ENCODE data around the gene ARID1B. TPM values are rescaled to one million over a fixed set of nuclear protein-coding genes. Genes with fewer than 3 reads are reported as not detected.

ARID1B gene
- total and polyA plus RNA-seq, 12 donors = 11.2 to 63.2 (median 52.2) TPM

DNA sequence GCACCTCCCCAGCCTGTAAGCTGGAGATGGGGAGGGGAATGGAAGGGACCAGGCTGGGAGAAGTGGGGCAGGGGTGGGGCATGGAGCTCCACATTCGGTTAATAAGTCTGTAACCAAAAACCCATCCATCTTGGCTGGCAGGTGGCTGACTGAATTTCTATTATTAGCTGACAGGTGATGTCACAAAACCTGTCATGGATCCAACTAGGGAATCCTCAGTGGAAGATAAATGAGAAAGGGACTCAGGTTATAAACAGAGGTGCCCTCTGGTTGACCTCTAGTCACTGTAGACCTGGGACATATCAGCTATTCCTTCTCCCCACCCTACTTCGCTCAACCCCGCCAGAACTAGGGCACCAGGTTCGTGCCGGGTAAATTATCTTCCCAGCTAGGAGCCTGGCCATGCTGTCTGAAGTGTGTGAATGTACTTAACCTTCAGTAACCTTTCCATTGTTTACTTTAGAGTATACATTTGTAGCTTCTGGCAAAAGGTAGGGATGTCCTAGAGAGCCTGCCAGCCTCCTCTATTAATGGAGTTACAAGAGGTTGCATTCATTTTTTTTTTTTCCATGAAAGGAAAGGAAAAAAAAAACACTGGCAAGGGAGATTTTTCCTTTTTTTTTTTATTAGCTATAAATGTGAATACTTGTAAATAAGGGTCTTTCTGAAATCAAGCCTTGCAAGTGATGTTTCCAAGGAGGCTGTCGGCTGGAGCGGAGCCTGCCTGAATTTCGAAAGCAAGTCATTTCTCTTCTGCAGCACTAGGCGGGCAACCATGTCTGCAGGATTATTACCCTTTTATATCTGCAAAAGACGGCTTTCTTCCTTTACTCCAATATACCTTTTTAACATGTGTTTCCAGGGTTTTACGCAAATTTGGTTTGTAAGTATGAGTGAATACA lies 410.3 kb downstream of the ARID1B start:
- 43 to 52% methylated on average over 11 of the region's 11 CpGs for WGBS, 2 donors
- intact Hi-C loops (cut with DNase I) = loop anchor here in 7 of 10 donors (5.0 to 10.0 kb wide), 7 partner anchors 53 to 623 kb away; partner anchors contain the start of gene ARID1B (in 1 of the 7)
- TF ChIP-seq, protein P1, sequence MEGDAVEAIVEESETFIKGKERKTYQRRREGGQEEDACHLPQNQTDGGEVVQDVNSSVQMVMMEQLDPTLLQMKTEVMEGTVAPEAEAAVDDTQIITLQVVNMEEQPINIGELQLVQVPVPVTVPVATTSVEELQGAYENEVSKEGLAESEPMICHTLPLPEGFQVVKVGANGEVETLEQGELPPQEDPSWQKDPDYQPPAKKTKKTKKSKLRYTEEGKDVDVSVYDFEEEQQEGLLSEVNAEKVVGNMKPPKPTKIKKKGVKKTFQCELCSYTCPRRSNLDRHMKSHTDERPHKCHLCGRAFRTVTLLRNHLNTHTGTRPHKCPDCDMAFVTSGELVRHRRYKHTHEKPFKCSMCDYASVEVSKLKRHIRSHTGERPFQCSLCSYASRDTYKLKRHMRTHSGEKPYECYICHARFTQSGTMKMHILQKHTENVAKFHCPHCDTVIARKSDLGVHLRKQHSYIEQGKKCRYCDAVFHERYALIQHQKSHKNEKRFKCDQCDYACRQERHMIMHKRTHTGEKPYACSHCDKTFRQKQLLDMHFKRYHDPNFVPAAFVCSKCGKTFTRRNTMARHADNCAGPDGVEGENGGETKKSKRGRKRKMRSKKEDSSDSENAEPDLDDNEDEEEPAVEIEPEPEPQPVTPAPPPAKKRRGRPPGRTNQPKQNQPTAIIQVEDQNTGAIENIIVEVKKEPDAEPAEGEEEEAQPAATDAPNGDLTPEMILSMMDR (IDR thresholded peaks at IDR 0.05) = no peak
- H3K4me3 ChIP-seq = peak overlapping the region in 1 of 10 donors; percentile 0
- H3K27ac ChIP-seq = peak overlapping the region in 8 of 10 donors; percentile 4 to 60 (median 48)
- peaks cover 0 to 97% (median 18%) of the 10 kb centered on the region in 9 donors for H3K36me3 ChIP-seq
- no peaks in the 10 kb centered on the region for H3K27me3 ChIP-seq
- peak; percentile 50 to 82 (median 70) for ATAC-seq
- DNase-seq = peak in 1 of 2 donors; percentile 34
- peaks cover 0 to 42% (median 23%) of the 10 kb centered on the region in 9 donors for H3K4me1 ChIP-seq
- no peaks in the 10 kb centered on the region for H3K9me3 ChIP-seq

DNA sequence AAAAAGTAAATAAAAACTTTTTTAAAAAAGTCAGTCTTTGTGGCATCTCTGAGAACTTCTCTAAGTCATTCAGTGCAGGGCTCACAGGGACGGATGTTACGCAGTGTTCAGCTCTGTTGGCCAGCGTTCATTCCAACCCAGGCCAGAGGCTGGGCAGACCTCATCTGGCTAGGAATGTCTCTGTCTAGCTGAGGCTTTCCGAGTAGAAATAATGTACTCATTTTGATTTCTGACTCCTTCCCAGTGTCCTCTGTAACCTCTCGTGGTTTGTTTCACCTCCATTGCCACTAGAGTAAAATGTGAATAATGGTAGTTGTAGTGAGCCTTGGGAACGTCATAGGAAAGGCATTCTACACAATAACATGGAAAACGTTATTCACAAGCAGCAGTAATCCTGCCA lies 411.0 kb downstream of the ARID1B start:
- peak overlapping the region in 1 of 10 donors; percentile 23 for H3K27ac ChIP-seq
- 72 to 75% methylated on average over 7 of the region's 7 CpGs for WGBS, 2 donors
- TF ChIP-seq, protein P1 (IDR thresholded peaks at IDR 0.05) = no peak
- peaks cover 0 to 95% (median 18%) of the 10 kb centered on the region in 9 donors for H3K36me3 ChIP-seq
- ATAC-seq = no peak
- no peak overlapping the region for H3K4me3 ChIP-seq
- peaks cover 0 to 42% (median 23%) of the 10 kb centered on the region in 9 donors for H3K4me1 ChIP-seq
- no peaks in the 10 kb centered on the region for H3K9me3 ChIP-seq
- no peak for DNase-seq
- H3K27me3 ChIP-seq = no peaks in the 10 kb centered on the region
- intact Hi-C loops (cut with DNase I) = loop anchor here in 7 of 10 donors (5.0 to 10.0 kb wide), 7 partner anchors 53 to 623 kb away; partner anchors contain the start of gene ARID1B (in 1 of the 7)

DNA sequence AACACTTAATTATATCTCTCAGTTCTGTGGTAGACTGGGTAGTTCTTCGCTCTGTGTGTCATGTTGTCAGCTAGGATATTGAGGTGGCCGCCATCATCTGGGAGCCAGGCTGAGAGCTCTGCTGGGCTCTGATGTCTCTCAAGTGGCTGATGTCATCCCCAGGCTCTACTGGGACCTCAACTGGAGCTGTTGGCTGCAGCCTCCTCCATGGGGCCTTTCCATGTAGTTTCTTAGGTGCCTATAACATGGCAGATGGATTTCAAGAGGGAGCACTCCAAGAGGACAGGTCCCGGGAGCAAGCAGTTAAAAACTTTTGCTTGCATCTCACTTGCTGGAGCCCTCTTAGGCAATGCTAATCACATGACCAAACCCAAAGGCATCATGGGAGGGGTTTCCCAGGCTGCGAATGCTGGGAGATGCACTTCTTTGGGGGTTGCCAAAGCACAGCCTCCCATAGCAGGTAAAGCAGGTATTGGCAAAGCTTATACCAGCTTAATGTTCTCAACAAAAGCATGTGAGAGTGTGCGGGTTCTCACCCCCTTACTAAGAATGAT lies 416.3 kb downstream of the ARID1B start:
- DNase-seq = no peak
- H3K9me3 ChIP-seq = no peaks in the 10 kb centered on the region
- intact Hi-C loops (cut with DNase I) = loop anchor here in 1 of 10 donors (10.0 kb wide), 1 partner anchor 629 kb away; no protein-coding TSS in a partner anchor
- peaks cover 0 to 98% (median 25%) of the 10 kb centered on the region in 9 donors for H3K36me3 ChIP-seq
- WGBS, 2 donors = 98 to 99% methylated on average over 5 of the region's 5 CpGs
- peaks cover 0 to 10% (median 3%) of the 10 kb centered on the region in 9 donors for H3K4me1 ChIP-seq
- H3K27ac ChIP-seq = no peak overlapping the region
- TF ChIP-seq, protein P1 (IDR thresholded peaks at IDR 0.05) = no peak
- no peak overlapping the region for H3K4me3 ChIP-seq
- no peaks in the 10 kb centered on the region for H3K27me3 ChIP-seq
- ATAC-seq = no peak

DNA sequence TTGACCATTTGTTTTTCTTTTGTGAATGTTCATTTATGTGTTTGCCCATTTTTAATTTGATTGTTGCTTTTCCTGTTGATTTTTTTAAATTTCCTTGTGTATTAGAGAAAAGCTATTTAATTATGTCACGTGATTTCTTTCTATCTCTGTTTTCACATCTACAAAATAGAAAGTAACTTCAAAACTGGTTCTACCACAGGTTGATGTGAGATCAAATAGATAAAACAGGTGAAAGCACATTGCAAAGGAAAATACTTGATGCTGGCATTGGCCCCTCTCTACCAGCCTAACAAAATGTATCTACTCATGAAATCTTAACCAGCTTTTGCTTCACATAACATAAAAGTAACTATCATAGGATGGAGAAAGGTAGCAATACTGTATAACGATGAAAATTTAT lies 416.9 kb downstream of the ARID1B start:
- peaks cover 0 to 98% (median 25%) of the 10 kb centered on the region in 9 donors for H3K36me3 ChIP-seq

More for the DNA sequence above, 416.9 kb downstream of the ARID1B start:
- Histone ChIP-seq H3K4me1 (peaks cover 0 to 14% (median 9%) of the 10 kb centered on the region in 9 donors), H3K9me3 (no peaks in the 10 kb centered on the region), H3K27ac (no peak overlapping the region), H3K4me3 (no peak overlapping the region), H3K27me3 (no peaks in the 10 kb centered on the region)
- ATAC-seq (no peak), DNase-seq (no peak)
- TF ChIP-seq, protein P1 (IDR thresholded peaks at IDR 0.05) = no peak
- intact Hi-C loops (cut with DNase I) = loop anchor here in 1 of 10 donors (10.0 kb wide), 1 partner anchor 629 kb away; no protein-coding TSS in a partner anchor
- 93 to 96% methylated on average over 2 of the region's 2 CpGs for WGBS, 2 donors

Data from heart right ventricle (tissue), 16 donors.